ENCODE results near the gene SLC7A10.

DNA sequence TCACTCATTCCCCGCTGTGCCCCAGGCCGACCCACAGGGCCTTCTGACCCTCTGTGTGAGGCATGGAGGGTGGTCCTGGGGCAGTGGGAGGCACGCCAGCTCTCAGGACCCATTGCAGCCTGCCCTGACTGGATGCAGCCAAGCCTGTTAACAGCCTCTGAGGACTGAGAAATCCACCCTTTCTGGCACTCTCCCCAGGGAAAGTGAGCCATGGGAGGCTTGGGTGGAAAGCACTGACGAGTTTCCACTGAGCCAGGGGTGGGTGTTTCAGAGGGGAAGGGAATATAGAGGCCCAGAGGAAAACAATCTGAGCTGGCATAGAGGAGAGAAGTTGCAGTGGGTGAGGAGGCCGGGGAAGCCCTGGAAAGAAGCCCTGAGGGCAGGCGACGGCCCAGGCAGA, 30.6 kb upstream of the SLC7A10 start:
- TF ChIP-seq, protein P1, sequence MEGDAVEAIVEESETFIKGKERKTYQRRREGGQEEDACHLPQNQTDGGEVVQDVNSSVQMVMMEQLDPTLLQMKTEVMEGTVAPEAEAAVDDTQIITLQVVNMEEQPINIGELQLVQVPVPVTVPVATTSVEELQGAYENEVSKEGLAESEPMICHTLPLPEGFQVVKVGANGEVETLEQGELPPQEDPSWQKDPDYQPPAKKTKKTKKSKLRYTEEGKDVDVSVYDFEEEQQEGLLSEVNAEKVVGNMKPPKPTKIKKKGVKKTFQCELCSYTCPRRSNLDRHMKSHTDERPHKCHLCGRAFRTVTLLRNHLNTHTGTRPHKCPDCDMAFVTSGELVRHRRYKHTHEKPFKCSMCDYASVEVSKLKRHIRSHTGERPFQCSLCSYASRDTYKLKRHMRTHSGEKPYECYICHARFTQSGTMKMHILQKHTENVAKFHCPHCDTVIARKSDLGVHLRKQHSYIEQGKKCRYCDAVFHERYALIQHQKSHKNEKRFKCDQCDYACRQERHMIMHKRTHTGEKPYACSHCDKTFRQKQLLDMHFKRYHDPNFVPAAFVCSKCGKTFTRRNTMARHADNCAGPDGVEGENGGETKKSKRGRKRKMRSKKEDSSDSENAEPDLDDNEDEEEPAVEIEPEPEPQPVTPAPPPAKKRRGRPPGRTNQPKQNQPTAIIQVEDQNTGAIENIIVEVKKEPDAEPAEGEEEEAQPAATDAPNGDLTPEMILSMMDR (IDR thresholded peaks at IDR 0.05): no peak
- TF ChIP-seq POLR2A (IDR thresholded peaks at IDR 0.05) (no peak), EP300 (IDR thresholded peaks at IDR 0.05) (no peak)
